HL-60 (cell line): Measurements from ENCODE around the gene OR14J1.
"Not testable (repeated sequence)": the region's sequence is repeated elsewhere in the genome, so short reads cannot be mapped to it uniquely, and the experiment has no call there.

Experiments
- DNase-seq, 2 experiments: peaks; one replicate each; pipeline ENCODE4 v3.0.0-alpha.2; 2010 to 2020; ENCODE audit warnings: low read depth in 1 of 2, low spot score in 1 of 2
- H3K27ac ChIP-seq: fragments of 250-450 bp; sonication (Bioruptor Pico); replicated peaks from 2 replicates; pipeline ENCODE4 v1.5.1; 2020; ENCODE audit warnings: mild to moderate bottlenecking, moderate library complexity
- H3K27me3 ChIP-seq: fragments of 250-450 bp; sonication (Bioruptor Pico); 2 replicates; pipeline ENCODE4 v1.5.1; 2021; ENCODE audit warnings: mild to moderate bottlenecking, moderate library complexity; ENCODE audit not compliant: insufficient read depth, poor library complexity, severe bottlenecking
- H3K4me3 ChIP-seq: replicated peaks from 2 replicates; pipeline ENCODE4 v1.5.1; 2011; ENCODE audit warnings: mild to moderate bottlenecking, control low read depth, low read length; ENCODE audit not compliant: insufficient read depth
- CTCF ChIP-seq: IDR thresholded peaks from one replicate; pipeline ENCODE4 v1.5.1; 2011; ENCODE audit warnings: low read length, control low read depth, inconsistent platforms; ENCODE audit not compliant: insufficient read depth
- GABPA ChIP-seq: IDR thresholded peaks from 2 replicates; pipeline ENCODE4 v1.6.1; 2012; ENCODE audit warnings: low read depth
- POLR2AphosphoS5 ChIP-seq: IDR thresholded peaks from 2 replicates; pipeline ENCODE4 v1.6.1; 2012; ENCODE audit warnings: low read depth
- REST ChIP-seq: IDR thresholded peaks from 2 replicates; pipeline ENCODE4 v1.6.1; 2012; ENCODE audit warnings: low read depth; ENCODE audit not compliant: insufficient replicate concordance
- SPI1 ChIP-seq: IDR thresholded peaks from 2 replicates; pipeline ENCODE4 v1.6.1; 2012; ENCODE audit warnings: low read depth, mild to moderate bottlenecking, borderline replicate concordance

Gene OR14J1

GRCh38 chr6:29336269-29336668 lies 34.8 kb downstream of the OR14J1 start:
- no peak overlapping the region for H3K4me3 ChIP-seq
- H3K27ac ChIP-seq = no peak overlapping the region
- DNase-seq = no peak
- no peaks in the 10 kb centered on the region for H3K27me3 ChIP-seq
- TF ChIP-seq SPI1 = peak; percentile 76
- TF ChIP-seq REST = no peak

GRCh38 chr6:29345380-29345779 lies 43.9 kb downstream of the OR14J1 start:
- Histone ChIP-seq H3K27ac (no peak overlapping the region), H3K27me3 (no peaks in the 10 kb centered on the region), H3K4me3 (no peak overlapping the region)
- TF ChIP-seq POLR2AphosphoS5 (no peak), SPI1 (no peak), GABPA (no peak), REST (no peak), CTCF (no peak)
- no peak for DNase-seq

GRCh38 chr6:29349348-29349747 lies 47.8 kb downstream of the OR14J1 start:
- H3K27ac ChIP-seq, H3K27me3 ChIP-seq, DNase-seq, H3K4me3 ChIP-seq: not testable (repeated sequence)

- Histone ChIP-seq H3K27ac (no peak overlapping the region), H3K4me3 (no peak overlapping the region), H3K27me3 (no peaks in the 10 kb centered on the region)
- DNase-seq = no peak
- no peak for TF ChIP-seq CTCF
- no peak for TF ChIP-seq REST
- TF ChIP-seq POLR2AphosphoS5 = no peak
- no peak for TF ChIP-seq GABPA
- no peak for TF ChIP-seq SPI1
These were observed 53.5 kb downstream of the OR14J1 start for GRCh38 chr6:29354980-29355379.
